IMR-90 (cell line): Measurements from ENCODE around the gene SPPL3. TPM values are rescaled to one million over a fixed set of nuclear protein-coding genes. Genes with fewer than 3 reads are reported as not detected.

Source experiments
- ATAC-seq: fragments of 200-7000 bp; cut with Tn5 transposase; 2 replicates; pipeline ENCODE4 v1.9.1; 2020; ENCODE audit warnings: low read depth, mild to moderate bottlenecking, moderate library complexity
- BruUV-seq: library from RNA; stranded (reverse); fragments of 400-500 nt; replicated peaks from 2 replicates; lab custom pipeline; 2021; lab: Mats Ljungman, UMichigan
- CTCF ChIA-PET: fragments of 300-600 bp; formaldehyde crosslinking; extraction: SDS; loops from one replicate; lab custom pipeline; 2021; ENCODE audit warnings: antibody characterized with exemption; lab: Yijun Ruan, JAX
- POLR2A ChIA-PET: fragments of 300-600 bp; sonication (Branson Sonifier 250); formaldehyde crosslinking; loops from one replicate; lab custom pipeline; 2022; ENCODE audit warnings: antibody characterized with exemption; ENCODE audit not compliant: unreplicated experiment; lab: Charles Lee
- DNase-seq: peaks from one replicate; pipeline ENCODE4 v3.0.0; 2013
- H2AFZ ChIP-seq: replicated peaks from 2 replicates; pipeline ENCODE3; 2013; ENCODE audit warnings: low read length, mild to moderate bottlenecking; ENCODE audit not compliant: poor library complexity
- H2AK5ac ChIP-seq: 2 replicates; pipeline ENCODE4 v1.6.1; 2013; ENCODE audit warnings: low read depth, low read length, inconsistent platforms
- H2AK9ac ChIP-seq: replicated peaks from 2 replicates; pipeline ENCODE3; 2013; ENCODE audit warnings: mild to moderate bottlenecking, low read depth, low read length, moderate library complexity; ENCODE audit not compliant: poor library complexity
- H2BK120ac ChIP-seq: 2 replicates; pipeline ENCODE4 v1.6.1; 2013; ENCODE audit warnings: low read depth, low read length, inconsistent platforms
- H2BK15ac ChIP-seq: 3 replicates; pipeline ENCODE4 v1.6.1; 2013; ENCODE audit warnings: low read depth, low read length, inconsistent platforms
- H2BK20ac ChIP-seq: 2 replicates; pipeline ENCODE4 v1.6.1; 2013; ENCODE audit warnings: low read depth, mild to moderate bottlenecking, inconsistent platforms, low read length, moderate library complexity
- H2BK5ac ChIP-seq: 2 replicates; pipeline ENCODE4 v1.6.1; 2013; ENCODE audit warnings: mild to moderate bottlenecking, low read depth, low read length, inconsistent platforms; ENCODE audit not compliant: poor library complexity, severe bottlenecking
- H3K14ac ChIP-seq: replicated peaks from 2 replicates; pipeline ENCODE4 v1.6.1; 2013; ENCODE audit warnings: low read depth, low read length, inconsistent platforms
- H3K18ac ChIP-seq: 2 replicates; pipeline ENCODE4 v1.6.1; 2013; ENCODE audit warnings: low read depth, low read length, control low read depth
- H3K23ac ChIP-seq: 2 replicates; pipeline ENCODE4 v1.6.1; 2013; ENCODE audit warnings: low read depth, low read length, inconsistent platforms
- H3K27ac ChIP-seq: 2 replicates; pipeline ENCODE4 v1.5.1; 2013; ENCODE audit warnings: mild to moderate bottlenecking, control low read depth, low read length; ENCODE audit not compliant: insufficient read depth
- H3K27me3 ChIP-seq: 2 replicates; pipeline ENCODE4 v1.6.1; 2013; ENCODE audit warnings: low read length; ENCODE audit not compliant: control insufficient read depth, insufficient read depth
- H3K36me3 ChIP-seq: 2 replicates; pipeline ENCODE4 v1.6.1; 2013; ENCODE audit warnings: low read length, mixed read lengths; ENCODE audit not compliant: control insufficient read depth, insufficient read depth
- H3K4ac ChIP-seq: 2 replicates; pipeline ENCODE4 v1.6.1; 2013; ENCODE audit warnings: low read depth, low read length, inconsistent platforms
- H3K4me1 ChIP-seq: 2 replicates; pipeline ENCODE4 v1.6.1; 2013; ENCODE audit warnings: low read length, mixed read lengths; ENCODE audit not compliant: control insufficient read depth, insufficient read depth
- H3K4me2 ChIP-seq: 2 replicates; pipeline ENCODE4 v1.6.1; 2013; ENCODE audit warnings: low read depth, mild to moderate bottlenecking, control low read depth, low read length, moderate library complexity
- H3K4me3 ChIP-seq: 2 replicates; pipeline ENCODE4 v1.5.1; 2013; ENCODE audit warnings: low read depth, mild to moderate bottlenecking, control low read depth, low read length, moderate library complexity; ENCODE audit not compliant: insufficient read depth
- H3K56ac ChIP-seq: 2 replicates; pipeline ENCODE4 v1.6.1; 2013; ENCODE audit warnings: low read length, inconsistent platforms; ENCODE audit not compliant: insufficient read depth; ENCODE audit errors: extremely low read depth
- H3K79me1 ChIP-seq, 2 experiments: 2 replicates each; pipeline ENCODE4 v1.6.1; 2013; ENCODE audit warnings: low read length in 2 of 2, inconsistent platforms in 1 of 2, low read depth in 1 of 2
- H3K9ac ChIP-seq: 2 replicates; pipeline ENCODE4 v1.6.1; 2013; ENCODE audit warnings: low read depth, low read length, control low read depth
- H3K9me1 ChIP-seq: 2 replicates; pipeline ENCODE4 v1.6.1; 2013; ENCODE audit warnings: low read length, inconsistent platforms; ENCODE audit not compliant: insufficient read depth
- H3K9me3 ChIP-seq: 2 replicates; pipeline ENCODE4 v1.6.1; 2013; ENCODE audit warnings: low read length; ENCODE audit not compliant: control insufficient read depth, insufficient read depth
- H4K20me1 ChIP-seq: 2 replicates; pipeline ENCODE4 v1.6.1; 2013; ENCODE audit warnings: low read length, inconsistent platforms; ENCODE audit not compliant: insufficient read depth
- H4K5ac ChIP-seq: 2 replicates; pipeline ENCODE4 v1.6.1; 2013; ENCODE audit warnings: mild to moderate bottlenecking, low read depth, low read length, control low read depth
- H4K8ac ChIP-seq, 2 experiments: 2 replicates each; pipeline ENCODE4 v1.6.1; 2013; ENCODE audit warnings: low read depth in 2 of 2, low read length in 2 of 2, control low read depth in 1 of 2, inconsistent platforms in 1 of 2
- H4K91ac ChIP-seq: 2 replicates; pipeline ENCODE4 v1.6.1; 2013; ENCODE audit warnings: low read depth, low read length, inconsistent platforms; ENCODE audit not compliant: insufficient read depth
- CEBPB ChIP-seq: IDR thresholded peaks from 2 replicates; pipeline ENCODE4 v1.6.1; 2012; ENCODE audit warnings: low read depth, low read length, improper control_type of control experiment
- CHD1 ChIP-seq: IDR thresholded peaks from 2 replicates; pipeline ENCODE4 v1.6.1; 2012; ENCODE audit warnings: low read depth, low read length, improper control_type of control experiment
- CTCF ChIP-seq: conservative IDR thresholded peaks from 2 replicates; pipeline ENCODE4 v1.5.1; 2012; ENCODE audit warnings: mild to moderate bottlenecking, low read depth, low read length, improper control_type of control experiment
- ELK1 ChIP-seq: fragments of 150-350 bp; IDR thresholded peaks from 2 replicates; pipeline ENCODE4 v1.6.1; 2016; ENCODE audit warnings: low read depth, mild to moderate bottlenecking, low read length, moderate library complexity, borderline replicate concordance
- FOS ChIP-seq: fragments of 150-350 bp; IDR thresholded peaks from 2 replicates; pipeline ENCODE4 v1.6.1; 2016; ENCODE audit warnings: low read depth, low read length
- MAZ ChIP-seq: IDR thresholded peaks from 2 replicates; pipeline ENCODE4 v1.6.1; 2012; ENCODE audit warnings: low read depth, mild to moderate bottlenecking, low read length, improper control_type of control experiment, moderate library complexity, borderline replicate concordance
- MXI1 ChIP-seq: IDR thresholded peaks from 2 replicates; pipeline ENCODE4 v1.6.1; 2012; ENCODE audit warnings: low read depth, mild to moderate bottlenecking, low read length, moderate library complexity, borderline replicate concordance
- NFE2L2 ChIP-seq: fragments of 150-350 bp; IDR thresholded peaks from 2 replicates; pipeline ENCODE4 v1.6.1; 2016; ENCODE audit warnings: low read depth, mild to moderate bottlenecking, low read length
- POLR2A ChIP-seq: IDR thresholded peaks from 2 replicates; pipeline ENCODE4 v1.6.1; 2012; ENCODE audit warnings: mild to moderate bottlenecking, low read depth, low read length
- RAD21 ChIP-seq: IDR thresholded peaks from 2 replicates; pipeline ENCODE4 v1.6.1; 2012; ENCODE audit warnings: low read length, improper control_type of control experiment
- RCOR1 ChIP-seq: IDR thresholded peaks from 2 replicates; pipeline ENCODE4 v1.6.1; 2012; ENCODE audit warnings: mild to moderate bottlenecking, low read length, improper control_type of control experiment; ENCODE audit not compliant: insufficient replicate concordance
- SMC3 ChIP-seq: fragments of 150-350 bp; IDR thresholded peaks from 2 replicates; pipeline ENCODE4 v1.6.1; 2016; ENCODE audit warnings: low read depth, mild to moderate bottlenecking, antibody characterized with exemption, low read length, moderate library complexity
- USF2 ChIP-seq: fragments of 150-350 bp; IDR thresholded peaks from 2 replicates; pipeline ENCODE4 v1.6.1; 2017; ENCODE audit warnings: mild to moderate bottlenecking, antibody characterized with exemption, low read length, low read depth
- WGBS, 2 experiments: methylation state at CpG; one replicate each; pipeline versions ENCODE4 v1.1.5 to v1.1.7; 2013; ENCODE audit warnings: missing lambda C conversion rate in 2 of 2; ENCODE audit not compliant: insufficient read length in 1 of 2; ENCODE audit errors: extremely low coverage in 2 of 2; 5-methylcytosine and 5-hydroxymethylcytosine counted together
- dilution Hi-C: fragments of 300-500 bp; cut with HindIII; formaldehyde crosslinking; loops from one replicate; pipeline ENCODE4 v1.14.3; 2018; ENCODE audit warnings: low sequenced_read_pairs; ENCODE audit not compliant: unreplicated experiment
- in situ Hi-C: fragments of 300-500 bp; cut with MboI; formaldehyde crosslinking; loops from 3 replicates; pipeline ENCODE4 v1.14.3; 2019; ENCODE audit warnings: low sequenced_read_pairs, inconsistent platforms, mixed read lengths
- intact Hi-C: fragments of 100-400 bp; cut with micrococcal nuclease; formaldehyde crosslinking; loops from 2 replicates; pipeline ENCODE4 v1.10.0; 2022
- polyA plus RNA-seq, 3 experiments: library from polyadenylated mRNA; depleted of rRNA; stranded (reverse); fragments of >200 nt; gene quantifications; 2 replicates each; pipeline ENCODE4 v1.2.3, GENCODE V29; 2012; ENCODE audit warnings: low replicate concordance in 1 of 3
- total RNA-seq: library from RNA; depleted of rRNA; stranded (reverse); fragments of >200 nt; gene quantifications from 2 replicates; pipeline ENCODE4 v1.2.3, GENCODE V29; 2012

The SPPL3 gene
- total and polyA plus RNA-seq, 2 of the 4 experiments (the other 2 are of a cell fraction) = 1.6 to 18.0 TPM

- ChIA-PET POLR2A (no interaction called here), CTCF (interaction anchor here (0.6 to 0.7 kb wide), 2 partner anchors 17 to 1481 kb away, joined by 3 to 4 read pairs; no protein-coding TSS in a partner anchor)
- no peak overlapping the region for H4K5ac ChIP-seq
- peaks cover 36% of the 10 kb centered on the region for H4K20me1 ChIP-seq
- H3K56ac ChIP-seq = no peak overlapping the region
- H3K9me1 ChIP-seq = peaks cover 5% of the 10 kb centered on the region
- peak overlapping the region; percentile 69 for H3K9ac ChIP-seq
- H4K91ac ChIP-seq = no peak overlapping the region
- 0 out of 2 replicates have a peak overlapping the region, but pooled peaks have one; percentile 48 for H3K4ac ChIP-seq
- H2AK5ac ChIP-seq = peak overlapping the region; percentile 44; the same call in 1 of the 2 replicates
- intact Hi-C loops (loop anchor here (10.0 kb wide), 1 partner anchor 108 kb away; no protein-coding TSS in a partner anchor), in situ Hi-C loops (no loop called here), dilution Hi-C loops (no loop called here)
- peak overlapping the region; percentile 93 for H3K23ac ChIP-seq
- peak overlapping the region; percentile 18; the same call in 1 of the 2 replicates for H3K27ac ChIP-seq
- H4K8ac ChIP-seq = no peak overlapping the region; a peak in 1 of 4 replicates
- no peak overlapping the region for H2BK15ac ChIP-seq
- H3K4me1 ChIP-seq = peaks cover 2% of the 10 kb centered on the region; the same call in 1 of the 2 replicates
- BruUV-seq = no TSS peak
- H3K4me3 ChIP-seq = peak overlapping the region; percentile 61
- H2BK5ac ChIP-seq = no peak overlapping the region
- no peak overlapping the region for H2BK20ac ChIP-seq
- H2AK9ac ChIP-seq = peak overlapping the region; percentile 94
- H3K18ac ChIP-seq = no peak overlapping the region
- peak overlapping the region; percentile 46 for H3K14ac ChIP-seq
- H3K4me2 ChIP-seq = peak overlapping the region; percentile 87
- no peaks in the 10 kb centered on the region for H3K36me3 ChIP-seq
- no peaks in the 10 kb centered on the region for H3K9me3 ChIP-seq
- peak overlapping the region; percentile 100 for H2AFZ ChIP-seq
- WGBS, 2 experiments = 12% methylated on average over 10 of the region's 15 CpGs; no CpG with 5 or more reads in 1 of the 2 experiments
- TF ChIP-seq RAD21 = no peak
- no peak for TF ChIP-seq RCOR1
- TF ChIP-seq CHD1 = no peak
- no peak for TF ChIP-seq FOS
- no peak for TF ChIP-seq MXI1
- no peak for TF ChIP-seq CEBPB
- no peak for TF ChIP-seq SMC3
- no peak for TF ChIP-seq NFE2L2
- no peak for TF ChIP-seq CTCF
- no peak for TF ChIP-seq USF2
- TF ChIP-seq MAZ = no peak
- no peak for TF ChIP-seq POLR2A
- TF ChIP-seq ELK1 = no peak
- DNase-seq (no peak), ATAC-seq (peak; percentile 4; the same call in 1 of the 2 replicates)
- no peaks in the 10 kb centered on the region for H3K27me3 ChIP-seq
- no peak overlapping the region for H2BK120ac ChIP-seq
- peaks cover 16 to 48% of the 10 kb centered on the region in 2 experiments for H3K79me1 ChIP-seq
Measured at GRCh38 chr12:120902846-120903411, 1.2 kb downstream of the SPPL3 start.
